ENCODE measurements around the gene CYTH1. TPM values are rescaled to one million over a fixed set of nuclear protein-coding genes. Genes with fewer than 3 reads are reported as not detected.

The CYTH1 gene
- polyA plus RNA-seq, 1 donor from 2014 or later = 120 TPM

DNA sequence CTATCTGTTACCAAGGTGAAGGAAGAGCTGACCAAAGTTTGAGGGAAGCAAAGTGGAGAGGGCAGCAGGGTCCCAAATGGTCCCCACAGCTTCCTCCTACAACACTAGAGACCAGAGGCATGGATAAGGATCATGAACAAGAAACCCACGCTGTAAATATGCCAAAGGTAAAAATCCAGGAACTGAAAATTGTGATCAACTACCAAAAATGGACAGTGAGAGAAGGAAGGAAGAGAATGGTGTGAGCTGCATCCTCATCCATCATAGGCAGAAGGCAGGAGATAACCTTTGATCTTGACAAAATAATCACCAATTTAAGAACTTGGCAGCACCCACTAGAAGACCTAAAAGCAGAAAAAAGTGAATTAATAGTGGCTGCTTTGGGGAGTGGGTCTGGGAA, 66.2 kb downstream of the CYTH1 start:
- H3K9me3 ChIP-seq (ENCODE audit: low read length) = no peaks in the 10 kb centered on the region
- no peaks in the 10 kb centered on the region for H3F3A ChIP-seq (ENCODE audit: insufficient read depth, low read length, poor library complexity, severe bottlenecking)
- no peak overlapping the region for H3K9ac ChIP-seq (ENCODE audit: low read length)
- H3K4me2 ChIP-seq (ENCODE audit: low read length) = no peak overlapping the region
- H3K27ac ChIP-seq (ENCODE audit: low read length) = no peak overlapping the region
- no peak overlapping the region for H2AFZ ChIP-seq (ENCODE audit: low read depth, low read length)
- peak overlapping the region; percentile 82 for H3K4me3 ChIP-seq (ENCODE audit: low read length)
- no peaks in the 10 kb centered on the region for H3K27me3 ChIP-seq (ENCODE audit: insufficient read depth, low read depth, low read length)
- H3K79me2 ChIP-seq (replicated peaks; ENCODE audit: insufficient read depth, low read length) = peaks cover 64% of the 10 kb centered on the region
- H3K9me2 ChIP-seq (ENCODE audit: insufficient read depth, low read length) = no peaks in the 10 kb centered on the region
- no peaks in the 10 kb centered on the region for H4K20me1 ChIP-seq (ENCODE audit: insufficient read depth)
- no peaks in the 10 kb centered on the region for H3K36me3 ChIP-seq (ENCODE audit: insufficient read depth, low read length)
- no peak for TF ChIP-seq EZH2 (IDR thresholded peaks at IDR 0.05; ENCODE audit: borderline replicate concordance, insufficient read depth, low read length, poor library complexity, severe bottlenecking)
- no peak for TF ChIP-seq RAD21 (conservative IDR thresholded peaks at IDR 0.05)
- no peak for TF ChIP-seq EP300 (conservative IDR thresholded peaks at IDR 0.05; ENCODE audit: poor library complexity, severe bottlenecking)
- no peak for TF ChIP-seq POLR2AphosphoS5 (IDR thresholded peaks at IDR 0.05)
- TF ChIP-seq, protein P1, sequence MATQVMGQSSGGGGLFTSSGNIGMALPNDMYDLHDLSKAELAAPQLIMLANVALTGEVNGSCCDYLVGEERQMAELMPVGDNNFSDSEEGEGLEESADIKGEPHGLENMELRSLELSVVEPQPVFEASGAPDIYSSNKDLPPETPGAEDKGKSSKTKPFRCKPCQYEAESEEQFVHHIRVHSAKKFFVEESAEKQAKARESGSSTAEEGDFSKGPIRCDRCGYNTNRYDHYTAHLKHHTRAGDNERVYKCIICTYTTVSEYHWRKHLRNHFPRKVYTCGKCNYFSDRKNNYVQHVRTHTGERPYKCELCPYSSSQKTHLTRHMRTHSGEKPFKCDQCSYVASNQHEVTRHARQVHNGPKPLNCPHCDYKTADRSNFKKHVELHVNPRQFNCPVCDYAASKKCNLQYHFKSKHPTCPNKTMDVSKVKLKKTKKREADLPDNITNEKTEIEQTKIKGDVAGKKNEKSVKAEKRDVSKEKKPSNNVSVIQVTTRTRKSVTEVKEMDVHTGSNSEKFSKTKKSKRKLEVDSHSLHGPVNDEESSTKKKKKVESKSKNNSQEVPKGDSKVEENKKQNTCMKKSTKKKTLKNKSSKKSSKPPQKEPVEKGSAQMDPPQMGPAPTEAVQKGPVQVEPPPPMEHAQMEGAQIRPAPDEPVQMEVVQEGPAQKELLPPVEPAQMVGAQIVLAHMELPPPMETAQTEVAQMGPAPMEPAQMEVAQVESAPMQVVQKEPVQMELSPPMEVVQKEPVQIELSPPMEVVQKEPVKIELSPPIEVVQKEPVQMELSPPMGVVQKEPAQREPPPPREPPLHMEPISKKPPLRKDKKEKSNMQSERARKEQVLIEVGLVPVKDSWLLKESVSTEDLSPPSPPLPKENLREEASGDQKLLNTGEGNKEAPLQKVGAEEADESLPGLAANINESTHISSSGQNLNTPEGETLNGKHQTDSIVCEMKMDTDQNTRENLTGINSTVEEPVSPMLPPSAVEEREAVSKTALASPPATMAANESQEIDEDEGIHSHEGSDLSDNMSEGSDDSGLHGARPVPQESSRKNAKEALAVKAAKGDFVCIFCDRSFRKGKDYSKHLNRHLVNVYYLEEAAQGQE (IDR thresholded peaks at IDR 0.05; ENCODE audit: borderline replicate concordance) = no peak
- TF ChIP-seq, protein P2, sequence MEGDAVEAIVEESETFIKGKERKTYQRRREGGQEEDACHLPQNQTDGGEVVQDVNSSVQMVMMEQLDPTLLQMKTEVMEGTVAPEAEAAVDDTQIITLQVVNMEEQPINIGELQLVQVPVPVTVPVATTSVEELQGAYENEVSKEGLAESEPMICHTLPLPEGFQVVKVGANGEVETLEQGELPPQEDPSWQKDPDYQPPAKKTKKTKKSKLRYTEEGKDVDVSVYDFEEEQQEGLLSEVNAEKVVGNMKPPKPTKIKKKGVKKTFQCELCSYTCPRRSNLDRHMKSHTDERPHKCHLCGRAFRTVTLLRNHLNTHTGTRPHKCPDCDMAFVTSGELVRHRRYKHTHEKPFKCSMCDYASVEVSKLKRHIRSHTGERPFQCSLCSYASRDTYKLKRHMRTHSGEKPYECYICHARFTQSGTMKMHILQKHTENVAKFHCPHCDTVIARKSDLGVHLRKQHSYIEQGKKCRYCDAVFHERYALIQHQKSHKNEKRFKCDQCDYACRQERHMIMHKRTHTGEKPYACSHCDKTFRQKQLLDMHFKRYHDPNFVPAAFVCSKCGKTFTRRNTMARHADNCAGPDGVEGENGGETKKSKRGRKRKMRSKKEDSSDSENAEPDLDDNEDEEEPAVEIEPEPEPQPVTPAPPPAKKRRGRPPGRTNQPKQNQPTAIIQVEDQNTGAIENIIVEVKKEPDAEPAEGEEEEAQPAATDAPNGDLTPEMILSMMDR (IDR thresholded peaks at IDR 0.05; ENCODE audit: poor library complexity, severe bottlenecking) = no peak
- no peak for TF ChIP-seq SMC3 (conservative IDR thresholded peaks at IDR 0.05; ENCODE audit: poor library complexity)
- TF ChIP-seq TAF1 (IDR thresholded peaks at IDR 0.05; ENCODE audit: low read depth) = no peak
- no peak for TF ChIP-seq MXI1 (conservative IDR thresholded peaks at IDR 0.05; ENCODE audit: poor library complexity, severe bottlenecking)

DNA sequence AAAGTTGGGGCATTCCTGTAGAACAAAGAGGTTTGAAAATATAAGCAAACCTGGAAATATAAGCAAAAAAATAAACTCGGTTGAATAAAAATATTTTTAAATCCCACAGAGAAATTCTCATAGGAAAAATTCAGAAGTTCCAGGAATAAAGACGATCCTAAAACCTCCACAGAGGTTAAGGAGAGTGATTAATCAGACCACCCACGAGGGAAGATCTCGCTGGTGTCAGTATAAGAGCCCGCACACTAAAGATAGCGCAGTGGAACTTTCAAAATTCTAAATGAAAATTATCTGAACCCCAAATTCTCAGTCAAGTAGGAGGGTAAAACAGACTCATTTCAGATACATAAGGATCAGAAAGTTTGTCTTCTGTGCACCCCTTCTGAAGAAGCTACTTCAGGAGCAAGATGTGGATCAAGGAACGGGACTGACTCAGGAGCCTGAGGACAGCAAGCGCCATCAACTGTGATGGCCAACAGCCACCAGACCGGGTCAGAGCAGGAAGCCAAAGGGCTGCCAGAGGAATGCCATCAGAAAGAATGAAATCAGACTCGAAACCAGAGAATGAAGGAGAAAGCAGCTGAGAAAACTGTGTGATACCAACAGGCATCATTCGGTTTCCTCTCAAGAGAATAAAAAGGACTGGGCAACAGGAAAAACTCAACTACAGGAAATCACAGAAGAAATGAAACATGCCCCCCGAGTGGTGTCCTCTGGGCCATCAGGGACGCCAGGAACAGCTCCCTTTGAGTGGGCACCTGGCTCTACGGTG, 66.9 kb downstream of the CYTH1 start:
- H3K27ac ChIP-seq (ENCODE audit: low read length) = no peak overlapping the region
- H3K4me3 ChIP-seq (ENCODE audit: low read length) = no peak overlapping the region
- H3K79me2 ChIP-seq (replicated peaks; ENCODE audit: insufficient read depth, low read length) = peaks cover 58% of the 10 kb centered on the region
- no peaks in the 10 kb centered on the region for H3K9me3 ChIP-seq (ENCODE audit: low read length)
- TF ChIP-seq, protein P1 (IDR thresholded peaks at IDR 0.05; ENCODE audit: borderline replicate concordance) = no peak
- TF ChIP-seq TAF1 (IDR thresholded peaks at IDR 0.05; ENCODE audit: low read depth) (no peak), EP300 (conservative IDR thresholded peaks at IDR 0.05; ENCODE audit: poor library complexity, severe bottlenecking) (no peak), SMC3 (conservative IDR thresholded peaks at IDR 0.05; ENCODE audit: poor library complexity) (no peak), MXI1 (conservative IDR thresholded peaks at IDR 0.05; ENCODE audit: poor library complexity, severe bottlenecking) (no peak), POLR2AphosphoS5 (IDR thresholded peaks at IDR 0.05) (no peak)
- H3K36me3 ChIP-seq (ENCODE audit: insufficient read depth, low read length) = no peaks in the 10 kb centered on the region
- no peak overlapping the region for H3K4me2 ChIP-seq (ENCODE audit: low read length)
- H4K20me1 ChIP-seq (ENCODE audit: insufficient read depth) = no peaks in the 10 kb centered on the region
- no peak overlapping the region for H2AFZ ChIP-seq (ENCODE audit: low read depth, low read length)
- no peaks in the 10 kb centered on the region for H3K9me2 ChIP-seq (ENCODE audit: insufficient read depth, low read length)
- no peaks in the 10 kb centered on the region for H3K27me3 ChIP-seq (ENCODE audit: insufficient read depth, low read depth, low read length)
- no peaks in the 10 kb centered on the region for H3F3A ChIP-seq (ENCODE audit: insufficient read depth, low read length, poor library complexity, severe bottlenecking)
- H3K9ac ChIP-seq (ENCODE audit: low read length) = no peak overlapping the region

Measured in neural cell (in vitro differentiated cells).